Measurements from ENCODE around the gene KRTAP3-2. TPM values are rescaled to one million over a fixed set of nuclear protein-coding genes. Genes with fewer than 3 reads are reported as not detected.
A peak's percentile ranks its signal among the peaks of the same experiment; 100 is the strongest.

The KRTAP3-2 gene
- total and polyA plus RNA-seq, 8 donors: not detected

GRCh38 chr17:40962059-40962561 lies 37.6 kb downstream of the KRTAP3-2 start:
- DNase-seq: no peak
- H3K9me3 ChIP-seq: no peaks in the 10 kb centered on the region
- no peaks in the 10 kb centered on the region for H3K36me3 ChIP-seq
- intact Hi-C loops (cut with DNase I; ENCODE audit: low total_unique reads): no loop called here
- 78 to 92% (median 87%) methylated on average over 4 of the region's 4 CpGs for WGBS, 5 donors
- H3K27me3 ChIP-seq: no peaks in the 10 kb centered on the region
- TF ChIP-seq POLR2AphosphoS5 (IDR thresholded peaks at IDR 0.05) (no peak), CTCF (IDR thresholded peaks at IDR 0.05) (no peak)
- H3K27ac ChIP-seq: no peak overlapping the region
- no peak overlapping the region for H3K4me3 ChIP-seq
- H3K4me1 ChIP-seq: no peaks in the 10 kb centered on the region

GRCh38 chr17:40961591-40961990 lies 38.1 kb downstream of the KRTAP3-2 start:
- intact Hi-C loops (cut with DNase I; ENCODE audit: low total_unique reads): no loop called here
- TF ChIP-seq EP300 (IDR thresholded peaks at IDR 0.05) (no peak), POLR2AphosphoS5 (IDR thresholded peaks at IDR 0.05) (no peak), CTCF (IDR thresholded peaks at IDR 0.05) (no peak), POLR2A (IDR thresholded peaks at IDR 0.05) (no peak)
- H3K27ac ChIP-seq: no peak overlapping the region
- no peak overlapping the region for H3K4me3 ChIP-seq
- no peaks in the 10 kb centered on the region for H3K4me1 ChIP-seq
- no peaks in the 10 kb centered on the region for H3K27me3 ChIP-seq
- no peaks in the 10 kb centered on the region for H3K9me3 ChIP-seq
- no peak for DNase-seq
- 81 to 92% (median 87%) methylated on average over 1 of the region's 1 CpG for WGBS, 5 donors
- no peaks in the 10 kb centered on the region for H3K36me3 ChIP-seq

DNA sequence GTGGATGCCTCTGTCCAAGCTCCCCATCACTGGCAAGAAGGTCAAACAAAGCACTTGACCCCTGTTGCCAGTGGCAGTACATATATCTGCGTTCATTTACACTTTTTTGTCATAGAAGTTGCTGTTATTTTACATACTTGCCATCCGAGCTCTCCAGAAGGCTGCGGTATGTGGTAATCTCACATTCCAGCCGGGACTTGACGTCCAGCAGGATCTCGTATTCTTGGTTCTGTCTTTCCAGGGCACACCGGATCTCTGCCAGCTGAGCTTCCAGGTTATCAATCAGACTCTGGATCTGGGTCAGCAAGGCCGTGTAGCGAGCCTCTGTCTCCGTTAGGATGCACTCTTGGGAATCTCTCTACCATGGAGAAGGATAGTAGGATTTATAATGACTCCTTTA lies 39.6 kb downstream of the KRTAP3-2 start:
- no peaks in the 10 kb centered on the region for H3K9me3 ChIP-seq
- H3K27ac ChIP-seq: no peak overlapping the region
- H3K27me3 ChIP-seq: no peaks in the 10 kb centered on the region
- no peaks in the 10 kb centered on the region for H3K36me3 ChIP-seq
- TF ChIP-seq EP300 (IDR thresholded peaks at IDR 0.05) (no peak), POLR2AphosphoS5 (IDR thresholded peaks at IDR 0.05) (no peak), POLR2A (IDR thresholded peaks at IDR 0.05) (no peak), CTCF (IDR thresholded peaks at IDR 0.05) (no peak)
- no peak overlapping the region for H3K4me3 ChIP-seq
- no peaks in the 10 kb centered on the region for H3K4me1 ChIP-seq
- intact Hi-C loops (cut with DNase I; ENCODE audit: low total_unique reads): no loop called here
- 69 to 83% (median 79%) methylated on average over 10 of the region's 10 CpGs for WGBS, 5 donors
- no peak for DNase-seq

GRCh38 chr17:40958086-40958953 lies 41.4 kb downstream of the KRTAP3-2 start:
- Histone ChIP-seq H3K4me1 (no peaks in the 10 kb centered on the region), H3K4me3 (no peak overlapping the region), H3K27me3 (peaks cover 0 to 6% (median 0%) of the 10 kb centered on the region in 3 donors), H3K36me3 (no peaks in the 10 kb centered on the region), H3K9me3 (no peaks in the 10 kb centered on the region), H3K27ac (no peak overlapping the region)
- WGBS, 5 donors: 66 to 77% (median 70%) methylated on average over 12 of the region's 12 CpGs
- no peak for TF ChIP-seq EP300 (IDR thresholded peaks at IDR 0.05)
- TF ChIP-seq POLR2AphosphoS5 (IDR thresholded peaks at IDR 0.05): no peak
- no peak for TF ChIP-seq POLR2A (IDR thresholded peaks at IDR 0.05)
- TF ChIP-seq CTCF (IDR thresholded peaks at IDR 0.05): no peak
- peak; percentile 49 to 58 for DNase-seq
- intact Hi-C loops (cut with DNase I; ENCODE audit: low total_unique reads): no loop called here
